ENCODE measurements around the gene RNF167.

Gene RNF167

GRCh38 chr17:4939796-4940554, at the start of gene RNF167, which contains the start of gene SLC25A11:
TSS of gene RNF167 (plus strand) at chr17:4940268. CDS start at chr17:4940910, 642 bp downstream.
TSS of gene SLC25A11 (minus strand) at chr17:4940046. CDS start at chr17:4939910, 136 bp downstream.
- DNase-seq = peak; percentile 100

DNA sequence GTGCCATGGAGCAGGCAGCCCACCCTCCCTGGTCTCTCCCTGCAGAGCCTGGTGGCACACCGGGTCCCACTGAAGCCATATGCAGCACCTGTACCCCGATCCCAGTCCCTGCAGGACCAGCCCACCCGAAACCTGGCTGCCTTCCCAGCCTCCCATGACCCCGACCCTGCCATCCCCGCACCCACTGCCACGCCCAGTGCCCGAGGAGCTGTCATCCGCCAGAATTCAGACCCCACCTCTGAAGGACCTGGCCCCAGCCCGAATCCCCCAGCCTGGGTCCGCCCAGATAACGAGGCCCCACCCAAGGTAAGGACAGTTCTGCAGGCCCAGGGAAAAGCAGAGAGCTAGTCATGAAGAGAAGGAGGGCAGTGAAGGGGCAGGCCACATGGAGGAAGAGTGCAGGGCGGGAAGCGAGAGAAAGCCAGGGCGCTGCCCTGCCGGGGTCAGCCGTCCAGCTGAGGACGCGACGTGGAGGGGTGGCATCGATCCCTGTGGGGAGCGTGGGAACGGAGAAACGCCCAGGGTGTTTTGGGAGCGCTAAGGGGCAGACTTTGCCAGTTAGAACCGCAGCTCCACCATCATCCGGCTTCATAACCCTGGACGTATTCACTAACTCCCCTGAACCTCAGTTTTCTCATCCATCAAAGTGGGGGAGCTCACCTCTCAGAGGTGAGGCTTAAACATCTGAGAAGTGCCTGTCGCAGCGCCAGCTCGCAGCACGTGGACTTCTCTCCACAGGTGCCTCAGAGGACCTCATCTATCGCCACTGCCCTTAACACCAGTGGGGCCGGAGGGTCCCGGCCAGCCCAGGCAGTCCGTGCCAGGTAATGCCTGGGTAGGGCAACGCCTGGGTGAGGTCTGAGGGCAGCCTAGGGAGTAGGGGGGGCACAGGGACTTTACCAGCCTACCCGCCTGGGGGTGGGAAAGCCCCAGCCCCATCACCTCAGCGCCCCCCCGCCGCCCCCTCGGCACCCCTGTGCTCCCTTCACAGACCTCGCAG, 48.4 kb upstream of the RNF167 start:
- no peak for DNase-seq

GRCh38 chr17:4892499-4893221, 47.4 kb upstream of the RNF167 start:
- DNase-seq = no peak

DNA sequence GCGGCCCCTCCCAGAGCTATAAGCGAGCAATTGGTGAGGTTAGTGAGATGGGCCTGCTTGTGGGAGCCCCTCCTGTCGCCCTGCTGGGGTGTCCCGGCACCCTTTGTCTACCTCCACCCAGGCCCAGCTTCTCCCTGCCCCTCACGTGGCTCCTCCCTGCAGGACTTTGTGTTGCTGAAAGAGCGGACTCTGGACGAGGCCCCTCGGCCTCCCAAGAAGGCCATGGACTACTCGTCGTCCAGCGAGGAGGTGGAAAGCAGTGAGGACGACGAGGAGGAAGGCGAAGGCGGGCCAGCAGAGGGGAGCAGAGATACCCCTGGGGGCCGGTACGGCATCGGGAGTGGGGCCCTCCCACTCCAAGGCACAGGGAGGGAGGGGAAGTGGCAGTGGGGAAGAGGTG, 46.8 kb upstream of the RNF167 start:
- DNase-seq = no peak

GRCh38 chr17:4893721-4894560, 46.1 kb upstream of the RNF167 start:
- DNase-seq = no peak

GRCh38 chr17:4895121-4895520, 44.9 kb upstream of the RNF167 start:
- DNase-seq = no peak

GRCh38 chr17:4895657-4896331, 44.3 kb upstream of the RNF167 start:
- no peak for DNase-seq

DNA sequence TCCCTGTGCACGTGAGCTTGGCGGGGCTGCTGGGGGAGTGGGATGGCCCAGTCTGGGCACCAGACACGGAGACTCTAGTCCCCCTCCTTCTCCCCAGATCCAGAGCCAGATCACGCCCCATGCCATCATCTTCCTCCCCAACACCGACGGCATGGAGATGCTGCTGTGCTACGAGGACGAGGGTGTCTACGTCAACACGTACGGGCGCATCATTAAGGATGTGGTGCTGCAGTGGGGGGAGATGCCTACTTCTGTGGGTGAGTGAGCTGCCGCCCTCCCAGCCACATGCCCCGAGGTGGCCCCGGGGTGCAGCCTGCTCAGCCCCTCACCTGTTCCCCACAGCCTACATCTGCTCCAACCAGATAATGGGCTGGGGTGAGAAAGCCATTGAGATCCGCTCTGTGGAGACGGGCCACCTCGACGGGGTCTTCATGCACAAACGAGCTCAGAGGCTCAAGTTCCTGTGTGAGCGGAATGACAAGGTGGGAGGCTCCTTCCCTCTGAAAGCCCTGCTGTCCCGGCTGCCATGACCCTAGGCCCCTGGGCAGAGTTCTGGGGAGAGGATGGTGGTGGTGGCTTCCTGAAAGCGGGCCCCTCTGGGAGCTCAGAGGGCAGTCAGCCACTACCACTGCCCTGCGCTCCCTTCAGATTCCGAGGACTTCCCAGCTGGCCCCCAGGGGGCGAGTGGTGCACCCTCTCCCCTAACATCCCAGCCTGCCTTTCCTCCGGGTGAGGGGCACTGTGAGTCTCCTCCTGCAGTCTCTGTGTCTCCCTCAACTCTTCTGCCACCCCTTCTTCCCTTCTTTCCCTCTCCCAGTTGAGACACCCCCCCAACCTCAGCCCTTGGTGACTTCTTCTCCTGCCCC, 43.5 kb upstream of the RNF167 start:
- no peak for DNase-seq

GRCh38 chr17:4897198-4897687, 42.8 kb upstream of the RNF167 start:
- DNase-seq = no peak

DNA sequence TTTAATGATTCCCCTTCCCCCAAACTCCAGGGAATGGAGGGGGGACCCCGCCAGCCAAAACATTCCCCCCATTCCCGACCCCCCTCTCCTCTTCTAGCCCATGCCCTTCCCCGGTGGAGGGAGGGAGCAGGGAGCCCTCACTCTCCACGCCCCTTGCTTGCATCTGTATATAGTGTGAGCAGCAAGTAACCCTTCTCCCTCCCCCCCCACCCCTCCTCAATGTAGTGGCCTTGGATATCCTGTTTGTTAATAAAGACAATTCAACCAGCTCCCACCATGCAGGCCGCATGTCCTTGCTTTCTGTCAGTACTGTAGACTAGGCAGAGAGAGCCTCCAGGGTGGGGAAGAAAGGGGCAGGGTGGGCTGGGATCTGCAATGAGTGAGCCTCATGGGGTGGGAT, 42.3 kb upstream of the RNF167 start:
- no peak for DNase-seq

- no peak for DNase-seq
Observed at GRCh38 chr17:4898351-4898750, 41.7 kb upstream of the RNF167 start.

DNA sequence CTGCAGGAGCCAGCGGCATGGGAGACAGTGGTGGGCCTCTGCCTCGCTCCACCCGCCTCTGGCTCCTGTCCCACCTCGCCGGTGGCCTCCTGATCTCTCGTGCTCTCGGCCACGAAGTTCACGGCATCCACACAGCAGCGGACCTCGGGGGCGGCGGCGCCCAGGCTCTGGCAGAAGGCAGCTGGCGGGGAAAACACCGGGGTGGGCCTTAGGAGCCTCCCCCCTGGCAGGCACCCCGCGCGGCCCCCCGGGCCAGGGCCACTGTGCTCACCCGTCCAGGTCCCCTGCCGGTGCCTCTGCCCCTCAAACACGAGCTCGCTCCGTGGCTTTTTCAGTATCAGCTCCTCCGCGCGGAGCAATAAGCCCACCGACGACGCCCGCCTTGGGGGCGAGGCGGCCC, 41.1 kb upstream of the RNF167 start:
- DNase-seq = no peak

DNA sequence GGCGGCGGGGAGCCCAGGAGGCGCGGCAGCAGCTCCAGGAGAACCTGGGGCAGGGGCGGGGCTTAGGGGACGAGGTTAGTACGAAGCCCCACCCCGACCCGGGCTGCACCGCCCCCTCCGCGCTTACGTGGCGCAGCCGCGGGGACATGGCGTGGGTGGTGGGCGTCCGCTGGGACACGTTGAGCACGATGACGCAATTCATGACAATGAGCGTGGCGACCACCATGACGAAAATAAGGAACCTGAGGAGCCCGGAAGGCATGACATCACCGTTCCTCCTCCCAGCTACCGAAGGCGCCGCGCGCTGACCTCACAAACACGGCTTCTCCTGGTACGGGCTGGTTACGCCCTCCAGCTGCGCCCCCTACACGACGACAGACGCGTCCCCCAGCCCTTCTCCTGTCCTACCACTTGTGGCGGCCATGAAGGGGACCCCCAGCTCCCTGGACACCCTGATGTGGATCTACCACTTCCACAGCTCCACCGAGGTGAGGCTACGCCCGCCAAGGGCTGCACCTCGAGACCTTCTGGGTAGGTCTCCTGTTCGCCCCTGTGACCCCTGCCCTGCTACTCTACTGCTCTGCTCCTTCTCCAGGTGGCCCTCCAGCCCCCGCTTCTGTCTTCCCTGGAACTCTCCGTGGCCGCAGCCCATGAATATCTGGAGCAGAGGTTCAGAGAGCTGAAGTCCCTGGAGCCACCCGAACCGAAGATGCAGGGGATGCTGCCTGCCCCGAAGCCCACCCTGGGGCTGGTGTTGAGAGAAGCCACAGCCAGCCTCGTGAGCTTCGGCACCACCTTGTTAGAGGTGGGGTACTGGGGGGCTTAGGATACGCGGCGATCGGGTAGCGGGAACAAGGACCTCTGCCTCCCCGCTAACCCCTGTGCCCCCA, 40.5 kb upstream of the RNF167 start, which contains the start of gene C17orf107:
TSS of gene C17orf107 (plus strand) at position 196 of the 890 bp plus-strand sequence. CDS start at position 423, 227 bp downstream.
- DNase-seq = no peak

GRCh38 chr17:4900231-4901107, 39.6 kb upstream of the RNF167 start:
- no peak for DNase-seq

GRCh38 chr17:4901108-4901647, 38.9 kb upstream of the RNF167 start:
- DNase-seq = no peak

GRCh38 chr17:4901648-4902344, 38.3 kb upstream of the RNF167 start:
- DNase-seq = no peak

DNA sequence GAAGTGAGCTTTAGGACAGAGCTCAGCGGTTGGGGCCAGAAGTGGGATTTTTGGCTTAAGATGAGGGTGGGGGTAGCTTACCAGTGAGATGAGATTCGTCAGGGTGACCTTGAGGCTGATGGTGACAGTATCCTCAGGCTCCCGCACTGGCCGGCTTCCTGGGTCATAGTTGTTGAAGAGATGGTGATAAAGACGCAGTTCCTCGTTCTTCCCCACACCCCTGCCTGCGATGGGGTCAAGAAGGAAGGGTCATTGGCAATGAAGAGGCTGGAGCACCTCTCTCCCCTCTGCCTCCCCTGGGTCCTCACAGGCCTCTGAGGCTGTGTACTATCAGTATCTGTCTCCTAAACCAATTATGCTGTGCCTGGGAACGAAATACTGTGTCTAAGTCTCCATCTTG, 37.5 kb upstream of the RNF167 start:
- DNase-seq = peak; percentile 58
